Uterus (tissue), 4 donors: Measurements from ENCODE around the gene OR51I2. TPM values are rescaled to one million over a fixed set of nuclear protein-coding genes. Genes with fewer than 3 reads are reported as not detected.

Source experiments
- DNase-seq, 2 donors: peaks; one replicate each; pipeline ENCODE4 v3.0.0-alpha.2; 2019 to 2020
- H3K27ac ChIP-seq, 2 donors: fragments of 200-600 bp; sonication (generic); 1 replicate in 1 of 2; 2 replicates in 1 of 2; pipeline ENCODE4 v1.5.1; 2016 to 2018
- H3K27me3 ChIP-seq, 2 donors: fragments of 200-600 bp; sonication (generic); one replicate each; pipeline ENCODE4 v1.5.1; 2018 to 2019; ENCODE audit warnings: control low read depth in 1 of 2
- H3K36me3 ChIP-seq, 2 donors: fragments of 200-600 bp; sonication (generic); one replicate each; pipeline ENCODE4 v1.5.1; 2019; ENCODE audit warnings: control low read depth in 1 of 2
- H3K4me1 ChIP-seq, 2 donors: fragments of 200-600 bp; sonication (generic); one replicate each; pipeline ENCODE4 v1.5.1; 2018 to 2019; ENCODE audit warnings: control low read depth in 1 of 2
- H3K4me3 ChIP-seq, 2 donors: fragments of 200-600 bp; sonication (generic); 1 replicate in 1 of 2; 2 replicates in 1 of 2; pipeline ENCODE4 v1.5.1; 2018 to 2019; ENCODE audit warnings: mild to moderate bottlenecking in 1 of 2
- H3K9me3 ChIP-seq, 2 donors: fragments of 200-600 bp; sonication (generic); one replicate each; pipeline ENCODE4 v1.5.1; 2019; ENCODE audit warnings: control low read depth in 1 of 2
- POLR2A ChIP-seq, 2 donors: fragments of 450-650 bp; IDR thresholded peaks; one replicate each; pipeline ENCODE4 v1.6.1; 2016; ENCODE audit warnings: antibody characterized with exemption in 2 of 2, mild to moderate bottlenecking in 1 of 2, moderate library complexity in 1 of 2
- intact Hi-C: fragments of 100-400 bp; cut with DNase I; formaldehyde crosslinking; loops from one replicate; pipeline ENCODE4 v1.15.1; 2023; ENCODE audit warnings: low total_unique reads
- total RNA-seq, 4 donors: library from RNA; depleted of rRNA in 3 of 4; stranded (reverse); fragments of >200 nt in 3 of 4; gene quantifications; one replicate each; pipeline versions ENCODE4 v1.1.0 to v1.2.4, GENCODE V29; 2014 to 2023
- TF ChIP-seq, protein P1 (sequence below), 4 experiments: fragments of 200-600 bp in 2 of 4; fragments of 450-650 bp in 2 of 4; sonication (generic) in 2 of 4; IDR thresholded peaks; one replicate each; pipeline ENCODE4 v1.5.1; 2016 to 2019; ENCODE audit warnings: antibody characterized with exemption in 4 of 4, mild to moderate bottlenecking in 2 of 4, moderate library complexity in 1 of 4
- donor health status: DM: yes; HTN: yes; CAD: no.

The OR51I2 gene
- total RNA-seq, 4 donors from 2014 or later, result not detected

DNA sequence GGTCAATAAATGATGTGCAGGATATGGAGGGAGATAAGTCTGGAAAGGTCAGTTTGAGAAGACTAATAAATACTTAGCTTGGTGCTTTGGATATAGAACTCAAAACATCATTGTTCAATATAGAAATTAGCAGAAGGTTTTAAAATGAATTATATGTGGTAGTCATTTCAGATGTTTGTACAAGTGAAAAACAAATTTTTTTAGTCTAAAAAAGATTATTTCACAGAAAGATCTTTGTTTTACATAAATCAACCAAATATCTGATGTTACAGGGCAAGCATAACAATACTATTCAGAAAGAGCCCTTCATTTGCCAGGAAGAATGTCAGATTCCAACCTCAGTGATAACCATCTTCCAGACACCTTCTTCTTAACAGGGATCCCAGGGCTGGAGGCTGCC is 39.3 kb downstream of the OR51I2 start, which contains the start of gene OR52D1:
Gene OR52D1 (plus strand): TSS at position 301 of the 400 bp plus-strand sequence. CDS start 22 bp downstream, at position 323.
- no peak for DNase-seq
- no peak within 1 kb of the TSS for H3K27ac ChIP-seq
- H3K9me3 ChIP-seq, result no peaks in the 10 kb centered on the region
- H3K27me3 ChIP-seq, result no peaks in the 10 kb centered on the region
- H3K4me3 ChIP-seq, result no peak within 1 kb of the TSS
- no peaks in the 10 kb centered on the region for H3K36me3 ChIP-seq
- no peaks in the 10 kb centered on the region for H3K4me1 ChIP-seq
- no peak for TF ChIP-seq POLR2A (IDR thresholded peaks at IDR 0.05)
- TF ChIP-seq, protein P1, sequence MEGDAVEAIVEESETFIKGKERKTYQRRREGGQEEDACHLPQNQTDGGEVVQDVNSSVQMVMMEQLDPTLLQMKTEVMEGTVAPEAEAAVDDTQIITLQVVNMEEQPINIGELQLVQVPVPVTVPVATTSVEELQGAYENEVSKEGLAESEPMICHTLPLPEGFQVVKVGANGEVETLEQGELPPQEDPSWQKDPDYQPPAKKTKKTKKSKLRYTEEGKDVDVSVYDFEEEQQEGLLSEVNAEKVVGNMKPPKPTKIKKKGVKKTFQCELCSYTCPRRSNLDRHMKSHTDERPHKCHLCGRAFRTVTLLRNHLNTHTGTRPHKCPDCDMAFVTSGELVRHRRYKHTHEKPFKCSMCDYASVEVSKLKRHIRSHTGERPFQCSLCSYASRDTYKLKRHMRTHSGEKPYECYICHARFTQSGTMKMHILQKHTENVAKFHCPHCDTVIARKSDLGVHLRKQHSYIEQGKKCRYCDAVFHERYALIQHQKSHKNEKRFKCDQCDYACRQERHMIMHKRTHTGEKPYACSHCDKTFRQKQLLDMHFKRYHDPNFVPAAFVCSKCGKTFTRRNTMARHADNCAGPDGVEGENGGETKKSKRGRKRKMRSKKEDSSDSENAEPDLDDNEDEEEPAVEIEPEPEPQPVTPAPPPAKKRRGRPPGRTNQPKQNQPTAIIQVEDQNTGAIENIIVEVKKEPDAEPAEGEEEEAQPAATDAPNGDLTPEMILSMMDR (IDR thresholded peaks at IDR 0.05), result no peak
- intact Hi-C loops, result no loop called here

DNA sequence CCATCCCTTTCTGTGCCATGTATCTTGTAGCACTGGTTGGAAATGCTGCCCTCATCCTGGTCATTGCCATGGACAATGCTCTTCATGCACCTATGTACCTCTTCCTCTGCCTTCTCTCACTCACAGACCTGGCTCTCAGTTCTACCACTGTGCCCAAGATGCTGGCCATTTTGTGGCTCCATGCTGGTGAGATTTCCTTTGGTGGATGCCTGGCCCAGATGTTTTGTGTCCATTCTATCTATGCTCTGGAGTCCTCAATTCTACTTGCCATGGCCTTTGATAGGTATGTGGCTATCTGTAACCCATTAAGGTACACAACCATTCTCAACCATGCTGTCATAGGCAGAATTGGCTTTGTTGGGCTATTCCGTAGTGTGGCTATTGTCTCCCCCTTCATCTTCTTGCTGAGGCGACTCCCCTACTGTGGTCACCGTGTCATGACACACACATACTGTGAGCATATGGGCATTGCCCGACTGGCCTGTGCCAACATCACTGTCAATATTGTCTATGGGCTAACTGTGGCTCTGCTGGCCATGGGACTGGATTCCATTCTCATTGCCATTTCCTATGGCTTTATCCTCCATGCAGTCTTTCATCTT is 39.8 kb downstream of the OR51I2 start:
- no peaks in the 10 kb centered on the region for H3K9me3 ChIP-seq
- H3K4me3 ChIP-seq, result no peak overlapping the region
- no peaks in the 10 kb centered on the region for H3K36me3 ChIP-seq
- no peaks in the 10 kb centered on the region for H3K27me3 ChIP-seq
- H3K27ac ChIP-seq, result no peak overlapping the region
- no peaks in the 10 kb centered on the region for H3K4me1 ChIP-seq
- no peak for TF ChIP-seq POLR2A (IDR thresholded peaks at IDR 0.05)
- TF ChIP-seq, protein P1 (IDR thresholded peaks at IDR 0.05), result no peak
- DNase-seq, result no peak
- intact Hi-C loops, result no loop called here

DNA sequence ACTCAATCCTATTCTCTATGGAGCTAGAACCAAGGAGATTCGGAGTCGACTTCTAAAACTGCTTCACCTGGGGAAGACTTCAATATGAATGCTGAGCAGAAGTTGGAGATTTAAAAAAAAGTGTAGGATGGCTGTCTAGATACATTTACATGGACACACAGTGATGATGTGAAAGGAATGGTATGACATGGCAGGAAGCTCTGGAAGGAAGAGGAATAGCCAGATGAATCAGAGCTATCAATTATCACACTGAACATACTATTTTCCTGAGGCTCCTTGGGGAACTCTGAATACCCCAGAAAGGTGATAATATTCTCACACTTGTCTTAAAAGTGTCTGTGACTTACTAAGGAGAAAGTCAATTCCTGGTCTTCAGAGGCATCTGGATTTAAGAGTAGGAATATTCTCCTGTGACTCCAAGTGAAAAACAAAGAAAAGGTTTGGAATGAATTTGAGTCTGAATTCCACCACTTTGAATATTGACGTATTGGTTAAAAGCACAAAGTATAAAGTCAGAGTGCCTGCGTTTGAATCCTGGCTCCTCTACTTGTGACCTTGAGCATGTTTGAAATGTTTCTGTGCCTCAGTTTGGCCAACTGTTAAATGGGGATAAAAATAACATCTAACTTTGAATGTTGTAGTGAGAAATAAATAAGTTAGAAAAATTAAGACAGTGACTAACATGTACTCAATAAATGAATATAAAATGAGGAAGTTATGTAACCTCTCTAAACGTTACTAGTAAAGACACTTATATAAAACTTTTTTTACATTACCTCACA is 40.6 kb downstream of the OR51I2 start:
- no peak for DNase-seq
- no peaks in the 10 kb centered on the region for H3K4me1 ChIP-seq
- TF ChIP-seq POLR2A (IDR thresholded peaks at IDR 0.05), result no peak
- TF ChIP-seq, protein P1 (IDR thresholded peaks at IDR 0.05), result no peak
- H3K9me3 ChIP-seq, result no peaks in the 10 kb centered on the region
- no peak overlapping the region for H3K4me3 ChIP-seq
- no peak overlapping the region for H3K27ac ChIP-seq
- intact Hi-C loops, result no loop called here
- H3K36me3 ChIP-seq, result no peaks in the 10 kb centered on the region
- no peaks in the 10 kb centered on the region for H3K27me3 ChIP-seq

DNA sequence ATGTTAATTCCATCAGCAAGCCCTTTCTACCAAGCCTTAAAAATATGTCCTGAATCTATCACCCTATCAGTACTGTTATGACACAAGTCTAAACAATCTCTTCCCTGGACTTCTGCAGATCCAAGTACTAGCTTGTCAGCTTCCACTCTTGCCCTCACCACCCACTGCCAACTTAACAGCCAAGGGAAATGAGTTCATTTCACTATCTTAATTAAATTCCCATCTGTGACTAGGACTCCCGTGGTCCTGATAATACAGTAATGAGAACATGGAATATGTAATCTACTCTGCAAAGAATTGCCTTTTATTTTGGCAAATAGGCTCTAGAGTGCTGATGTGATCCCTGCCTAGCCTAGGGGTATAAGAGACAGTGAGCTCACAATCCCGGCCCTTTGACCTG is 50.5 kb downstream of the OR51I2 start:
- no peak for DNase-seq
- Histone ChIP-seq H3K9me3 (no peaks in the 10 kb centered on the region), H3K4me3 (no peak overlapping the region), H3K27me3 (no peaks in the 10 kb centered on the region), H3K4me1 (no peaks in the 10 kb centered on the region), H3K27ac (no peak overlapping the region), H3K36me3 (no peaks in the 10 kb centered on the region)
- intact Hi-C loops, result no loop called here
- TF ChIP-seq, protein P1 (IDR thresholded peaks at IDR 0.05), result no peak

DNA sequence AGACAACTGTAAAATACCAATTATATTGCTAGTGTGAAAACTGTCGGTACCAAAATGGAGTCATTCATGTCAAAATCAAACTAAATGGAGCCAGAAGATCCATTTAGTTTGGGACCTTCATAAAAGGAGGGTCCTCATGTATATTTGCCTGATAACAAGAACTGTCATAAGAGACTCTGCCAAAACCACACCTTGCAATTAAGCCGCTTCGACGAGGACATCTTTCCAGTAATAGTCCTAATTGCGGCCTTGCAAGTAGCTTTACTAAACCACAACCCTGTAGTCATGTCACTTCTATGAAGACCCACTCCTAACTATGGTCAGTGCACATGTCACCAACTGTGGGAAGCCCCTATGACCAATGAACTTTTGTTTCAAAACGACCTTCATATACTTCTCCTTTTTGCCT is 51.3 kb downstream of the OR51I2 start:
- Histone ChIP-seq H3K27me3 (no peaks in the 10 kb centered on the region), H3K4me1 (no peaks in the 10 kb centered on the region), H3K9me3 (no peaks in the 10 kb centered on the region), H3K36me3 (no peaks in the 10 kb centered on the region), H3K27ac (no peak overlapping the region), H3K4me3 (no peak overlapping the region)
- no peak for TF ChIP-seq POLR2A (IDR thresholded peaks at IDR 0.05)
- TF ChIP-seq, protein P1 (IDR thresholded peaks at IDR 0.05), result no peak
- DNase-seq, result no peak
- intact Hi-C loops, result no loop called here
